GM19193 (cell line): Measurements from ENCODE around the gene MSLN.

Experiments used
- POLR2A ChIP-seq: IDR thresholded peaks from 4 replicates; pipeline ENCODE4 v1.6.1; 2011; ENCODE audit not compliant: insufficient read depth, insufficient read length; ENCODE audit errors: extremely low read depth

Gene MSLN

DNA sequence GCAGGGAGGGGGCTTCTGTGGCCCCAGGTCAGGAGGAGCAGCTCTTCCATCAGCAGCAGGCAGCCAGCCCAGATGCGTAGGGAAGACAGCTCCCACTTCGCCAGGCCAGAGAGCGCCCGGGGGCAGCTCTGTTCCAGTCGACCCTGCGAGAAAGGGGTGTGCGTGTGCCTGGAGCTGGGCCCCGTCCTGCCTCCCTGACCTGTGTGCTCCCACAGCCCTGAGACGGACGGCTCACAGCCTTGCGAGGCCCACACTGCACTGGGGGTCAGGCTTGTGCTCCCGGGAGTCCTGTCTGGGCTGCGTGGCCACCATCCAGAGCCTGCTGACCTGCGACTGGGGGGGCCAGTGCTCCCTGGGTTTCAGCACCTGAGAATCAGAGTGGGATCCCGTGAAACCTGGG lies 469 bp upstream of the MSLN start:
- TF ChIP-seq POLR2A = no peak

DNA sequence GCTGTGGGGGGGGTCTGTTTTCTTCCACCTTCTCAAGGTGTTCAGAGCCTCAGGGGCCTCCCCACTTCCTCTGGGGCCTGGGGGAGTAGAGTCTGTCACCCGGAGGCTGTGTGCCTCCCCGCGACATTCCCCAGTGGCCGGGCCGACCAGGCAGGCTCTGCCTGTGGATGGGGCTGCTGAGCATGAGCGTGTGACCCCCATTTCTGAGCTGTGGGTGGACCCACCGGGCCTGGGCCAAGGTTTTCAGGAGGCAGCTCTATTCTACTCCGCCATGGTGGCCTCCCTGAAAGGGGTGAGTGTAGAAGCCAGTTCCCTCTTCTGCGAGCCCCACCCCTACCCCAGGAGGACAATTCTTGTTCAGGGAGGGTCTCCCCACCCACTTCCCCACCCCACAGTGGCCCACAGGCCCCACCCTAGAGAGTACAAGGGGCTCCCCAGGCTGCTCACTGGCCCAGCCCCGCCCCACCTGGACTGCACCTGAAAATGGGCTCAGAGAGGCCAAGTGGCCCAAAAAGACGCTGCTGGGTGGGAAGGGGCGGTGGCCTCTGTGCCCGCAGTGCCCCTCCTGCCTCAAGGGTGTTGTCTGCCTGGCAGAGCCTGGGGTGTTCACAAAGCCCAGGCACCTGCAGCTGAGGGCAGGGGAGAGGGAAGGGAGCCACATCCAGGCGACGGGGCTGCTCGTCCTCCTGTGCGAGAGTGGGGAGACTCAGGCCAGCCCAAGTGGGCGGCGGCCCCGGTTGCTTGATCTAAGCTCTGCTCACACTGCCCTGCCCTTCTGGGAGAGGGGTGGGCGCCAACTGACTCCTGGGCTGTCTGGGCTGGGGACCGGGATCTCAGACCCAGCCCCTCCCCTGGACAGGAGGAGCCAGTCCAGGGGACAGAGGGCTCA lies 1.3 kb downstream of the MSLN start:
- TF ChIP-seq POLR2A = no peak

DNA sequence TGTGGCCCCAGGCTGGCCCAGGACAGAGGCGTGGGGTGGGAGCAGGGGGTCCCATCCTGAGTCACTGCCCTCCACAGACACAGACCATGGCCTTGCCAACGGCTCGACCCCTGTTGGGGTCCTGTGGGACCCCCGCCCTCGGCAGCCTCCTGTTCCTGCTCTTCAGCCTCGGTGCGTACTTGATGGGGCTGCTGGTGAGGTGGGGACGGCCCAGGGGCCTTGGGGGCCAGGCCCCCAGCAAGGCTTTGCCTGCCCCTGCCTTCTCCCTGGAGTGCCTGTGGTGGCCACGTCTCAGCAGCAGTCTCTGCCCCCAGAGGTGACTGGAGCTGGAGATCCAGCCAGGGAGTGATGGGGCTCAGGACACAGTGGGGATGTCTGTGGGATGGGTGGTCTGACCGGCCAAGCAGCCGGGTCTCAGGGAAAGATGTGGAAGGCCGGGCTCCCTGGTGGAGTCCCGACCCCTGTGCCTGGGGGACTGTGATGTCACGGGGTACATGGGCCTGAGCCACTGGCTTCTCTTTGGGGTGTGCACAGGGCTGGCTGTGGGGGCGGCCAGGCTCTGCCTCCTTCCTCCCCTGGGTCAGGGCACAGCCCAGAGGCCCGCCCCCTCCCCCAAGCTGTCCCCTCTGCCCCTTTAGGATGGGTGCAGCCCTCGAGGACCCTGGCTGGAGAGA lies 2.2 kb downstream of the MSLN start:
- no peak for TF ChIP-seq POLR2A

DNA sequence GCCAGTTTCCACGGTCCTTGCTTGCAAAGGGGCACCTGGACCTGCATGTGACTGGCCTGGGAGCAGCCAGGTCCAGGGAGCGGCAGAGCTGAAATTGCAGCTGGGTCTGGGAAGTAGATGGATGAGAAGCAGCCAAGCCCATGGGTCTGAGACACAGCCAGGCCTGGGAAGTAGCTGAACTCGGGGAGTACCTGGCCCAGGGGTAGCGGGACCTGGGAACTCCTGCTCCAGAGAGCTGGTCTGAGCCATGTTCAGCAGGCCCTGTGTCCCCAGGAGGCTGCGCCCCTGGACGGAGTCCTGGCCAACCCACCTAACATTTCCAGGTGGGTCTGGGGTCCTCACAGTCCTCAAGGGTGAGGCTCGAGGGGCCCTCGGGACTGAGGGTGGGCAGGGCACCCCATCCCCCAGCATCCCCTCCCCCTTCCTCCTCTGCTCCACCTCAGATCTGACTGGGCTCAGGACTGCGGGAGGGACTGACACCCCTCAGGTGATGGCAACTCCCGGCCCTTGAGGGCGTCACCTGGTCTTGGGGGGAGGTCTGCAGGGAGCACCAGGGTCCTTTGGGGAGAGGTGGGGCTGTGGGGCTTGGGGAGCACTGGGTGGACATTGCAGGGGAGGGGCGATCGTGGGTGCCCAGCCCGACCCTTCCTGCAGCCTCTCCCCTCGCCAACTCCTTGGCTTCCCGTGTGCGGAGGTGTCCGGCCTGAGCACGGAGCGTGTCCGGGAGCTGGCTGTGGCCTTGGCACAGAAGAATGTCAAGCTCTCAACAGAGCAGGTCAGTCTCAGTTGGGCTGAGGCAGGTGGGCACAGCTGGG lies 3.0 kb downstream of the MSLN start:
- no peak for TF ChIP-seq POLR2A

DNA sequence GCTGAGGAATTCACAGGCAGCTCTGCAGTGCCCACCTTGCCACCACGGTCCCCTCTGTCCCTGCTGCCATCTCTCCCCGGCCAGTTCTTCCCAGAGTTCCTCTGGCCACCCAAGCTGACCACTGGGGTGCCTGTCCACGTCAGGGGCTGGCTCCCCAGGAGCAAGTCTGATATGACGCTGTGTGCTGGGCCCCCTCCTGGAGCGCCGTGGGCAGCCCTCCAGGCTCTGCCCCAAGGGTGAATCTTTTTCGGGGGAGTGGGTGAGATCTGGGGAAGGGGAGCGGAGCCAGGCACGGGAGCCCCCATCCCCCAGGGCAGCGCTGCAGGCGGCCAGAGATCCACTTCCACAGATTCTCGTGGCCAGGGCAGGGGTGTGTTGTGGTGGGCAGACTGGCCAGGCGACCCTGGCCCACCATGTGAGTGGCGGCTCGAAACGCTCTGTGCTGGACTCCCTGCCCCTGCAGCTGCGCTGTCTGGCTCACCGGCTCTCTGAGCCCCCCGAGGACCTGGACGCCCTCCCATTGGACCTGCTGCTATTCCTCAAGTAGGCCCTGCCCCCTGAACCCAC lies 3.7 kb downstream of the MSLN start:
- TF ChIP-seq POLR2A = no peak

DNA sequence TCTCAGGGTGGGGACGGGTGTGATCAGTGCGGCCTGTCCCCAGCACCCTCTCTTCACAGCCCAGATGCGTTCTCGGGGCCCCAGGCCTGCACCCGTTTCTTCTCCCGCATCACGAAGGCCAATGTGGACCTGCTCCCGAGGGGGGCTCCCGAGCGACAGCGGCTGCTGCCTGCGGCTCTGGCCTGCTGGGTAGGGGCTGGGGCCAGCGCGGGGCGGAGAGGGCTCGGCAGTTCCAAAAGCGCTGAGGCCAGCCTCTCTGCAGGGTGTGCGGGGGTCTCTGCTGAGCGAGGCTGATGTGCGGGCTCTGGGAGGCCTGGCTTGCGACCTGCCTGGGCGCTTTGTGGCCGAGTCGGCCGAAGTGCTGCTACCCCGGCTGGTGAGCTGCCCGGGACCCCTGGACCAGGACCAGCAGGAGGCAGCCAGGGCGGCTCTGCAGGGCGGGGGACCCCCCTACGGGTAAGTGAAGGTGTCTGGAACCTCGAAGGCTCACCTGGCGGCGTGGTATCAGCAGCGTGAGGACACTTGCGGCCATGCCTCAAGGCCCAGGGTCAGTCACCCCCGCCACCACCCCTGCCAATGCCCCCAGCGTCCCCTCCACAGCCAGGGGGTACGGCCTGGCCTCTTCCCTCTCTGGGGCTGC lies 4.4 kb downstream of the MSLN start:
- TF ChIP-seq POLR2A = no peak

DNA sequence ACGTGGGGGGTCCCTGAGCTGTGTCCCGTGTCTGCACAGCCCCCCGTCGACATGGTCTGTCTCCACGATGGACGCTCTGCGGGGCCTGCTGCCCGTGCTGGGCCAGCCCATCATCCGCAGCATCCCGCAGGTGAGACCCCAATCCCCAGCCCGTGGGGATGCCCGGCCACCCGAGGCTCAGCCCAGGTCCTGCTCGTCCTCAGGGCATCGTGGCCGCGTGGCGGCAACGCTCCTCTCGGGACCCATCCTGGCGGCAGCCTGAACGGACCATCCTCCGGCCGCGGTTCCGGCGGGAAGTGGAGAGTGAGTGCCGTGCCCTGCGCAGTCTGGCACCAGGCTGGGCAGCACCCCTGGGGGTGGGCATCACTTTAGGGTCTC lies 4.9 kb downstream of the MSLN start:
- TF ChIP-seq POLR2A = no peak

DNA sequence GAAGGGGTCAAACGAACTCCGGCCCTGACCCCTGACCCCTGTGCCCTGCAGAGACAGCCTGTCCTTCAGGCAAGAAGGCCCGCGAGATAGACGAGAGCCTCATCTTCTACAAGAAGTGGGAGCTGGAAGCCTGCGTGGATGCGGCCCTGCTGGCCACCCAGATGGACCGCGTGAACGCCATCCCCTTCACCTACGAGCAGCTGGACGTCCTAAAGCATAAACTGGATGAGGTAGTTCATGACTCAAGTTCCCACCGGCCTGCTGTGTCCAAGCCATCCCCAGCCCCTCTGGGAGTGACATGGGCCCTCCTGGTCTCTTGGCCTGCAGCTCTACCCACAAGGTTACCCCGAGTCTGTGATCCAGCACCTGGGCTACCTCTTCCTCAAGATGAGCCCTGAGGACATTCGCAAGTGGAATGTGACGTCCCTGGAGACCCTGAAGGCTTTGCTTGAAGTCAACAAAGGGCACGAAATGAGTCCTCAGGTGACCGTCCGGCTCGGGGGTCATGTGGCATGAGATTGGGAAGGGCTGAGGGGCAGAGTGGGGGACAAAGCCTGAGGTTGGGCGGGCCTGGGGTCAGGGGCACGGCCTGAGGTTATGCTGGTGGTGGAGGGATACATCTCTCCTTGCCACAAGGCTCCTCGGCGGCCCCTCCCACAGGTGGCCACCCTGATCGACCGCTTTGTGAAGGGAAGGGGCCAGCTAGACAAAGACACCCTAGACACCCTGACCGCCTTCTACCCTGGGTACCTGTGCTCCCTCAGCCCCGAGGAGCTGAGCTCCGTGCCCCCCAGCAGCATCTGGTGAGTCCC lies 5.7 kb downstream of the MSLN start:
- no peak for TF ChIP-seq POLR2A

DNA sequence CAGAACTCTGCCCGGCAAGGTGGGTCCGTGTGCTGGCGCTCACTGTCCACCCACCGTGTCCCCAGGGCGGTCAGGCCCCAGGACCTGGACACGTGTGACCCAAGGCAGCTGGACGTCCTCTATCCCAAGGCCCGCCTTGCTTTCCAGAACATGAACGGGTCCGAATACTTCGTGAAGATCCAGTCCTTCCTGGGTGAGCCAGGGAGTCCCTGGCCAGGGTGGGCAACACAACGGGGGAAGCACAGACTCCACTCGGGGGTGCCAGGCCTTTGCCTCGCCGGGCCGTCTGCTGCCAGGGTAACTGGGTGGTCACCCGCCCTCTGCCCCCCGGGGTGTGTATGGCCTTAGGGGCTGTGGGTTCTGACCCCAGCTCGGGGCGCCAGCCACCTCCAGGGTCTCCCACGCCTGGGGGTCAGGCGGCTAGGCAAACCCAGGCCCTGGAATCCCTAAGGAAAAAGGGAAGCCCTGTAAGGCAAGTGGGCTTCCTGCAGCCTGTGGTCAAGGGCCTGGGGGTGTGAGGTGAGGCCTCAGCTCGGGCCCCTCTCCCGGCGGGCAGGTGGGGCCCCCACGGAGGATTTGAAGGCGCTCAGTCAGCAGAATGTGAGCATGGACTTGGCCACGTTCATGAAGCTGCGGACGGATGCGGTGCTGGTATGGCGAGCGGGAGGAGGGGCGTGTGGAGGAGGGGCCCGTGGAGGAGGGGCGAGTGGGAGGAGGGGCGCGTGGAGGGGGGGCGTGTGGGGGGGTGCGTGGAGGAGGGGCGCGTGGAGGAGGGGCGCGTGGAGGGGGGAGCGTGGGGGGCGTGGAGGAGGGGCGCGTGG lies 6.5 kb downstream of the MSLN start:
- TF ChIP-seq POLR2A = no peak

DNA sequence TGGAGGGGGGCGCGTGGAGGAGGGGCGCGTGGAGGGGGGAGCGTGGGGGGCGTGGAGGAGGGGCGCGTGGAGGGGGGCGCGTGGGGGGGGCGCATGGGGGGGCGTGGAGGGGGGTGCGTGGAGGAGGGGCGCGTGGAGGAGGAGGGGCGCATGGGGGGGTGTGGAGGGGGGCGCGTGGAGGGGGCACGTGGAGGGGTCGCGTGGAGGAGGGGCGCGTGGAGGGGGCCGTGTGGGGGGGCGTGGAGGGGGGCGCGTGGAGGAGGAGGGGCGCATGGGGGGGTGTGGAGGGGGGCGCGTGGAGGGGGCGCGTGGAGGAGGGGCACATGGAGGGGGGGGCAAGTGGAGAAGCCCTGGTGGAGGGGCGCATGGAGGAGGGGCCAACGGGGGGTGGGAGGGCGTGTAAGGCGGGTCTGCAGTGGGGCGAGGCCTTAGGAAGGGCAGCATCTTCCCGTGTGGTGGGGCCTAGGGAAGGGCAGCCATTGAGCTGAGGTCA lies 7.3 kb downstream of the MSLN start:
- TF ChIP-seq POLR2A = no peak

DNA sequence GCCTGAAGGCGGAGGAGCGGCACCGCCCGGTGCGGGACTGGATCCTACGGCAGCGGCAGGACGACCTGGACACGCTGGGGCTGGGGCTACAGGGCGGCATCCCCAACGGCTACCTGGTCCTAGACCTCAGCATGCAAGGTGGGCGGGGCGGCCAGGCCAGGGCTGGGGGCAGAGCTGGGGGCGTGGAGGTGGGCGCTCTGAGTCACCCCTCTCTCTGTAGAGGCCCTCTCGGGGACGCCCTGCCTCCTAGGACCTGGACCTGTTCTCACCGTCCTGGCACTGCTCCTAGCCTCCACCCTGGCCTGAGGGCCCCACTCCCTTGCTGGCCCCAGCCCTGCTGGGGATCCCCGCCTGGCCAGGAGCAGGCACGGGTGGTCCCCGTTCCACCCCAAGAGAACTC lies 7.9 kb downstream of the MSLN start:
- TF ChIP-seq POLR2A = no peak

DNA sequence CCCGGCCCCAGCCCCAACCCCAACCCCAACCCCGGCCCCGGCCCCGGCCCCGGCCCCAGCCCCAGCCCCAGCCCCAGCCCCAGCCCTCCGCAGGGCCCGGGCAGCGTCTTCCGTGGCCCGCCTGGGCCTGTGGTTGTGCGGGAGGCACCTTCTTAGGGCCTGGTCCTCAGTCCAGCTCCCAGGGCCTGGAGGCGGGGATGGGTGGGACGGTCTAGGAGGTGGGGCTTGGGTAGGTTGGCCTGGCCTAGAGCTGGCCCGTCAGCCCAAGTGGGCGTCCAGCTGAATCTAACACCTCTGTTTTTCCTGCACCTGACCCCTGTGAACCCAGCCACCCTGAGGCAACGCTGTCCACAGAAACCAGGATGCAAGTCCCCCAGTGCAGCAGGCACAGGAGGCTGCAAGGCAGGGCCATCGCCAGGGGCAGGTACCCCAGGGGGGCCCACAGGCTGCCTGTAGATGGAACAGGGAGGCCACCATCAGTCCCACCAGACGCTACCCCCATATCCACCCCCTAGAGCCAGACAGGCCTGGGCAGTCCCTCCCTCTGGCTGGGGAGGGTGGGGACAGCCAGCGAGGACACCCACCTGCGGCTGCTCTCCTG lies 8.8 kb downstream of the MSLN start:
- TF ChIP-seq POLR2A = no peak
